Activated naive CD4-positive, alpha-beta T cell treated with anti-CD3 and anti-CD28 coated beads, Interleukin-2, amount 50 U/mL, for 24 hours (primary cell): ENCODE measurements around the gene FAM13A.

Source experiments
- H3K27ac Mint-ChIP-seq: one replicate; pipeline ENCODE4 v1.8.0; 2021; ENCODE audit warnings: mild to moderate bottlenecking, mixed read lengths
- H3K27me3 Mint-ChIP-seq: one replicate; pipeline ENCODE4 v1.8.0; 2021; ENCODE audit warnings: mixed read lengths
- H3K36me3 Mint-ChIP-seq: one replicate; pipeline ENCODE4 v1.8.0; 2021; ENCODE audit warnings: mixed read lengths
- H3K4me1 Mint-ChIP-seq: one replicate; pipeline ENCODE4 v1.8.0; 2021; ENCODE audit warnings: mixed read lengths
- H3K4me3 Mint-ChIP-seq: one replicate; pipeline ENCODE4 v1.8.0; 2021; ENCODE audit warnings: mild to moderate bottlenecking, mixed read lengths
- H3K9me3 Mint-ChIP-seq: one replicate; pipeline ENCODE4 v1.8.0; 2021; ENCODE audit warnings: mixed read lengths

Gene FAM13A

GRCh38 chr4:89055157-89056080, 1.6 kb downstream of the FAM13A start:
- Mint-ChIP-seq H3K27ac (no peak overlapping the region), H3K27me3 (peaks cover 7% of the 10 kb centered on the region), H3K4me1 (peaks cover 15% of the 10 kb centered on the region), H3K9me3 (peaks cover under 1% of the 10 kb centered on the region), H3K4me3 (no peak overlapping the region), H3K36me3 (peaks cover 2% of the 10 kb centered on the region)

GRCh38 chr4:89054627-89055026, 2.4 kb downstream of the FAM13A start:
- Mint-ChIP-seq H3K27ac (no peak overlapping the region), H3K9me3 (no peaks in the 10 kb centered on the region), H3K4me3 (no peak overlapping the region), H3K36me3 (peaks cover 2% of the 10 kb centered on the region), H3K4me1 (peaks cover 15% of the 10 kb centered on the region), H3K27me3 (peaks cover 7% of the 10 kb centered on the region)

GRCh38 chr4:89049853-89050252, 7.1 kb downstream of the FAM13A start:
- H3K4me1 Mint-ChIP-seq, result no peaks in the 10 kb centered on the region
- H3K9me3 Mint-ChIP-seq, result no peaks in the 10 kb centered on the region
- no peak overlapping the region for H3K27ac Mint-ChIP-seq
- peaks cover 2% of the 10 kb centered on the region for H3K36me3 Mint-ChIP-seq
- H3K4me3 Mint-ChIP-seq, result no peak overlapping the region
- peaks cover 7% of the 10 kb centered on the region for H3K27me3 Mint-ChIP-seq

DNA sequence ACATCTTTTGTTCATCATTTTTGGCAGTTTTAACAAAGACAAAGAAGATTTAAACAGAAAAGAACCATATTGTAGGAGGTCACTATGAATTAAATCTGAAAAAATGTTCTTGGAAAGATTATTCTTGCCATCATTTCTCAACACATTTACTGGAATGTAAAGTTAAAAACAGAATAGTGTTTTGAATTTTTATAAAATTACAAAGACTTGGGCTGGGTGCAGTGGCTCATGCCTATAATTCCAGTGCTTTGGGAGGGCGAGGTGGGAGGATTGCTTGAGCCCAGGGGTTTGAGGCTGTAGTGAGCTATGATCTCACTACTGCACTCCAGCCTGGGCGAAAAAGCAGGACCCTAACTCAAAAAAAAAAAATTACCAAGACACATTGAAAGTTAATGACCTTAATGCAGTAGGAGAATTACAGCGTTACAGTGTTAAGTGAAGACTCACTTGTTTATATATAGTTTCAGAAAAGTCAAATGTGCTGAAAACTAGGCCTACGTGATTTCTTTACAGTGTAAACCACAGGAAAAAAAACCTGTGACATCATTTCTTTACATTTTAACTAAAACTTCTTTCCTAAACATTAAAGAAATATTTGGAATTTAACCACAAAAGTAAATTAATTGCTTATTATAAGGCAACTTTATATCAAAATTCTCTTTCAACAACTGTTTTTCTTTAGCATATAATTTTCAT, 7.9 kb downstream of the FAM13A start:
- Mint-ChIP-seq H3K36me3 (peaks cover 2% of the 10 kb centered on the region), H3K27me3 (peaks cover 6% of the 10 kb centered on the region), H3K9me3 (no peaks in the 10 kb centered on the region), H3K4me1 (no peaks in the 10 kb centered on the region), H3K4me3 (no peak overlapping the region), H3K27ac (no peak overlapping the region)

DNA sequence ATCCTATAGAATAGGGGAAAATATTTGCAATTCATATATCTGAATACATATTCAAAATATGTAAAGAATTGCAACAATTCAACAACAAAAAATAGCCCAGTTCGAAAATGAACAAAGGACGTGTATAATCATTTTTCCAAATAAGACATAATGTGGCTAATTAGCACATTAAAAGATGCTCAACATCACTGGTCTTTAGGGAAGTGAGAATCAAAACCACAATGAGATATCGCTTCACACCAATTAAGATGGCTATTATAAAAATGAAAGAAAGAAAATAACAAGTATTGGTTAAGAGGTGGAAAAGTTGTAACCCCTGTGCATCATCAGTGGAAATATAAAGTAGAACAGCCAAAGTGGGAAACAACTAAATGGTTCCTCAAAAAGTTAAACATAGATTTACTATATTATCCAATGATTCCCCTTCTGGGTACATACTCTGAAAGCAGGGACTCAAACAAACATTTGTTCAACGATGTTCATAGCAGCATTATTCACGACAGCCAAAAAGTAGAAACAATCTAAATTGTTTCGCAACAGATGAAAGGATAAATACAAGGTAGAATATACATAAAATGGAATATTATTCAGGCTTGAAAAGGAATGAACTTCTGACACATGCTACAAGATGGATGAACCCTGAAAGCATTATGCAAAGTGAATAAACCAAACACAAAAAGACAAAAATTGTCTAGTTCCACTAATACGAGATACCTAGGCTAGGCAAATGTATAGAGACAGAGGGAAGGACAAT, 12.7 kb downstream of the FAM13A start:
- H3K36me3 Mint-ChIP-seq, result no peaks in the 10 kb centered on the region
- no peak overlapping the region for H3K27ac Mint-ChIP-seq
- peaks cover 7% of the 10 kb centered on the region for H3K27me3 Mint-ChIP-seq
- no peaks in the 10 kb centered on the region for H3K4me1 Mint-ChIP-seq
- no peak overlapping the region for H3K4me3 Mint-ChIP-seq
- H3K9me3 Mint-ChIP-seq, result no peaks in the 10 kb centered on the region

DNA sequence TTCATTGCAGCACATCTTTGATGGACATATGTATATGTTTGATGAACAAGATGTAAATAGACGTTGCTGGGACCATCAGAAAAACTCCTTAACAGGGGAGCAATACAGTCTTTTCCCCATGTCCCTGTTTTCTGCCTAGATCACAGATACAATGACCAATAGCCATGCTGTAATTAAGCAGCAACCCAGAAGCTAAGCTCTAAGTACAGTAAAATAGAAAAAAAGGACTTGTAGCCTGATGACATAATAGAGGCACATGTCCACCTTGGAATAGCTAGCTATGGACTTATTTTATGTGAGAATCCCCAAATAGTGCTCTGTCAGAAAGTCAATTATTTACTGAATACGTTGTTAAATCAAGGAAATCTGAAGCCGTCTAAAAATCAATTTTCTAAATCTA, 14.9 kb downstream of the FAM13A start:
- Mint-ChIP-seq H3K27ac (no peak overlapping the region), H3K4me1 (no peaks in the 10 kb centered on the region)

GRCh38 chr4:89039730-89040338, 17.2 kb downstream of the FAM13A start:
- no peaks in the 10 kb centered on the region for H3K4me1 Mint-ChIP-seq
- no peak overlapping the region for H3K27ac Mint-ChIP-seq
- no peak overlapping the region for H3K4me3 Mint-ChIP-seq
- peaks cover 10% of the 10 kb centered on the region for H3K9me3 Mint-ChIP-seq
- H3K36me3 Mint-ChIP-seq, result peaks cover 10% of the 10 kb centered on the region
- peaks cover 7% of the 10 kb centered on the region for H3K27me3 Mint-ChIP-seq

More for the DNA sequence above, 14.9 kb downstream of the FAM13A start:
- H3K9me3 Mint-ChIP-seq, result no peaks in the 10 kb centered on the region
- peaks cover 7% of the 10 kb centered on the region for H3K27me3 Mint-ChIP-seq
- H3K36me3 Mint-ChIP-seq, result peaks cover 2% of the 10 kb centered on the region
- H3K4me3 Mint-ChIP-seq, result no peak overlapping the region

DNA sequence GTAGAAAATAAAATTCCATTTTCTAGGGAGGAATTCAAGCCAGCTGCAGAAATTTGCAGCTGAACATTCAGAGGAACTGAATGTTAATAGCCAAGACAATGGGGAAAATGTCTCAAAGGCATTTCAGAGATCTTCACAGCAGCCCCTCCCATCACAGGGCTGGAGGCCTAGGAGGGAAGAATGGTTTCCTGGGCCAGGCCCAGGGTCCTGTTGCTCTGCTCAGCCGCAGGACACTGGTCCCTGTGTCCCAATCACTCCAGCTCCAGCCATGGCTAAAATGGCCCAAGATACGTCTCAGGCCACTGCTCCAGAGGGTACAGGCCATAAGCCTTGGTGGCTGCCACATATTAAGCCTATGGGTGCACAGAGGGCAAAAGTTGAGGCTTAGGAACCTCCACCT, 20.4 kb downstream of the FAM13A start:
- H3K36me3 Mint-ChIP-seq, result peaks cover 10% of the 10 kb centered on the region
- no peak overlapping the region for H3K4me3 Mint-ChIP-seq
- peaks cover 2% of the 10 kb centered on the region for H3K27me3 Mint-ChIP-seq
- H3K9me3 Mint-ChIP-seq, result peaks cover 11% of the 10 kb centered on the region
- H3K4me1 Mint-ChIP-seq, result no peaks in the 10 kb centered on the region
- H3K27ac Mint-ChIP-seq, result no peak overlapping the region

DNA sequence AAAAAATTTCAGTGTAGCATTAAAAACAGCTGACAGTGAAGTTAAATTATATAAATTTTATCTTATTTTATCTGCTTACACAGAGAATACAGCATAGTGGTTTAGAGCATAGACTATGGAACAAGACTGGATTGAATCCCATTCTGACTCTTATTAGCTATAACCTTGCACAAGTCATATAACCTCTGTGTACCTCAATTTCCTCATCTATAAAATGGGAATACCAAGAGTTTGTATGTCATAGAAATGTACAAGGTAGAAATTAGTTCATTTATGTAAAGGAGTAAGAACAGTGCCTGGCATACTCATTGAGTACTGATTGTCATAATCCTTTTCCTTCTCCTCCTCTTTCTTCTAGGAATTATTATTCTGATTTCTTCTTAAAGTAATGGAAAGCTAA, 25.7 kb downstream of the FAM13A start:
- peaks cover 6% of the 10 kb centered on the region for H3K4me1 Mint-ChIP-seq

GRCh38 chr4:89029591-89029990, 27.4 kb downstream of the FAM13A start:
- Mint-ChIP-seq H3K27ac (no peak overlapping the region), H3K4me3 (no peak overlapping the region), H3K27me3 (peaks cover 2% of the 10 kb centered on the region), H3K9me3 (no peaks in the 10 kb centered on the region), H3K4me1 (peaks cover 6% of the 10 kb centered on the region), H3K36me3 (no peaks in the 10 kb centered on the region)

More for the DNA sequence above, 25.7 kb downstream of the FAM13A start:
- Mint-ChIP-seq H3K27ac (no peak overlapping the region), H3K9me3 (peaks cover 11% of the 10 kb centered on the region), H3K27me3 (peaks cover 2% of the 10 kb centered on the region), H3K36me3 (peaks cover 8% of the 10 kb centered on the region), H3K4me3 (no peak overlapping the region)

GRCh38 chr4:89026542-89026941, 30.4 kb downstream of the FAM13A start:
- Mint-ChIP-seq H3K36me3 (no peaks in the 10 kb centered on the region), H3K4me3 (no peak overlapping the region), H3K27ac (no peak overlapping the region), H3K9me3 (no peaks in the 10 kb centered on the region), H3K4me1 (peaks cover 6% of the 10 kb centered on the region), H3K27me3 (peaks cover 2% of the 10 kb centered on the region)

GRCh38 chr4:89024051-89024675, 32.8 kb downstream of the FAM13A start:
- no peaks in the 10 kb centered on the region for H3K4me1 Mint-ChIP-seq
- no peaks in the 10 kb centered on the region for H3K36me3 Mint-ChIP-seq
- H3K27ac Mint-ChIP-seq, result no peak overlapping the region
- H3K9me3 Mint-ChIP-seq, result no peaks in the 10 kb centered on the region
- H3K4me3 Mint-ChIP-seq, result no peak overlapping the region
- no peaks in the 10 kb centered on the region for H3K27me3 Mint-ChIP-seq

- Mint-ChIP-seq H3K27me3 (no peaks in the 10 kb centered on the region), H3K27ac (no peak overlapping the region), H3K4me1 (no peaks in the 10 kb centered on the region), H3K36me3 (no peaks in the 10 kb centered on the region), H3K4me3 (no peak overlapping the region), H3K9me3 (no peaks in the 10 kb centered on the region)
Observed at GRCh38 chr4:89023140-89023539, 33.8 kb downstream of the FAM13A start.

DNA sequence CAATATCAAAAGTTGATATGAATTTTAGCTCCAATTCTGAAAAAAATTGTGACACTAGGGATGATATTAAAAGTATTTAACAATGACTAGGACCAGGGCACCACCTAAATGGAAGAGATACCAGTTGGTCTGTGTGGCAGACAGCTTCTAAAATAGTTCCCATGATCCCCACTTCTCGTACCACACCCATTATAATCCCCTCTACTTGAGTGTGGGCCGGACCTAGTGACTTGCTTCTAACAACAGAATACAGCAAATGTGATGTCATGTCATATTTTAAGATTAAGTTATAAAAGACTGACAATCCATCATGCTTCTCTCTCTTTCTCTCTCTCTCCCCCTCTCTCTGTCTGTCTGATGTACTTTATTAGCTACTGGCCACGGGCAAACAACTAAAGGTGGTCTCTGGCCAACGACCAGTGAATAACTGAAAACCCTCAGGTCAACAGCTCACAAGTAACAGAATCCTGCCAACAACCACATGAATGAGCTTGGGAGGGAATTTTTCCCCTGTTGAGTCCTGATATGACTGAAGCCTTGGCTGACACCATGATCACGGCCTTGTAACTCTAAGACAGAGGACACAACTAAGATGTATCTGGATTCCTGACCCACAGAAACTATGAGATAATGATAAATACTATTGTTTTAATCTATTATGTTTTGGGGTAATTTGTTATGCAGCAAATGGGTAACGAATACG, 34.4 kb downstream of the FAM13A start:
- no peak overlapping the region for H3K4me3 Mint-ChIP-seq
- no peaks in the 10 kb centered on the region for H3K4me1 Mint-ChIP-seq
- no peaks in the 10 kb centered on the region for H3K36me3 Mint-ChIP-seq
- H3K27me3 Mint-ChIP-seq, result no peaks in the 10 kb centered on the region
- H3K27ac Mint-ChIP-seq, result peak overlapping the region; percentile 1
- no peaks in the 10 kb centered on the region for H3K9me3 Mint-ChIP-seq
